GM23338 (cell line): ENCODE data around the gene USP17L22.
"Not testable (repeated sequence)": the region's sequence is repeated elsewhere in the genome, so short reads cannot be mapped to it uniquely, and the experiment has no call there.

Experiments used
- EZH2 ChIP-seq: fragments of 200-600 bp; sonication (generic); IDR thresholded peaks from one replicate; pipeline ENCODE4 v1.8.0; 2017; ENCODE audit warnings: antibody characterized with exemption, mild to moderate bottlenecking, low read depth; ENCODE audit not compliant: unreplicated experiment
- ZNF331 ChIP-seq: fragments of 250-450 bp; sonication (Bioruptor Pico); IDR thresholded peaks from 2 replicates; pipeline ENCODE4 v1.5.0; 2020; ENCODE audit warnings: low read depth, mild to moderate bottlenecking, moderate library complexity
- TF ChIP-seq, protein P1 (sequence below), 2 experiments: fragments of 200-600 bp in 1 of 2; sonication (generic) in 1 of 2; conservative IDR thresholded peaks; 2 replicates each; pipeline versions ENCODE4 v1.5.1 to v1.6.1; 2016 to 2017; ENCODE audit warnings: antibody characterized with exemption in 2 of 2, low read depth in 2 of 2, mild to moderate bottlenecking in 2 of 2, moderate library complexity in 1 of 2
- TF ChIP-seq, protein P2 (sequence below): IDR thresholded peaks from one replicate; pipeline ENCODE4 v1.6.1; 2018; ENCODE audit warnings: antibody characterized with exemption; ENCODE audit not compliant: unreplicated experiment

DNA sequence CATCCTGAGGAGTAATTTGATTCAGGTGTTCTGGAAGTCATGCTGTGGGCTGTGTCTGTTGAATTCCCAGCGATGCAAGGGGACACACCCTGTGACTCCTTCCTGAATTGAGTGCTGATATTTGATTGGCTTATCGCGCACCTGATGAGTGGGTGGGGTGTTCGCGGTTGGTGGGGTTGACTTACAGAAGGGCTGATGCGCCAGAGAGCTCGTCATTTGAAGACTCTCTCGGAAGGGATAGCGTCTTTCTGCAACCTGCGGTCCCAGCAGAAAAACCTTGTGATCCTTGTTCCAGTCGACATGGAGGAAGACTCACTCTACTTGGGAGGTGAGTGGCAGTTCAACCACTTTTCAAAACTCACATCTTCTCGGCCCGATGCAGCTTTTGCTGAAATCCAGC is 47.6 kb upstream of the USP17L22 start, which contains the start of gene USP17L12:
- TF ChIP-seq, protein P1, sequence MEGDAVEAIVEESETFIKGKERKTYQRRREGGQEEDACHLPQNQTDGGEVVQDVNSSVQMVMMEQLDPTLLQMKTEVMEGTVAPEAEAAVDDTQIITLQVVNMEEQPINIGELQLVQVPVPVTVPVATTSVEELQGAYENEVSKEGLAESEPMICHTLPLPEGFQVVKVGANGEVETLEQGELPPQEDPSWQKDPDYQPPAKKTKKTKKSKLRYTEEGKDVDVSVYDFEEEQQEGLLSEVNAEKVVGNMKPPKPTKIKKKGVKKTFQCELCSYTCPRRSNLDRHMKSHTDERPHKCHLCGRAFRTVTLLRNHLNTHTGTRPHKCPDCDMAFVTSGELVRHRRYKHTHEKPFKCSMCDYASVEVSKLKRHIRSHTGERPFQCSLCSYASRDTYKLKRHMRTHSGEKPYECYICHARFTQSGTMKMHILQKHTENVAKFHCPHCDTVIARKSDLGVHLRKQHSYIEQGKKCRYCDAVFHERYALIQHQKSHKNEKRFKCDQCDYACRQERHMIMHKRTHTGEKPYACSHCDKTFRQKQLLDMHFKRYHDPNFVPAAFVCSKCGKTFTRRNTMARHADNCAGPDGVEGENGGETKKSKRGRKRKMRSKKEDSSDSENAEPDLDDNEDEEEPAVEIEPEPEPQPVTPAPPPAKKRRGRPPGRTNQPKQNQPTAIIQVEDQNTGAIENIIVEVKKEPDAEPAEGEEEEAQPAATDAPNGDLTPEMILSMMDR (conservative IDR thresholded peaks at IDR 0.05; ENCODE audit: low read depth in 2 of 2) = not testable (repeated sequence)
- TF ChIP-seq EZH2, ZNF331: not testable (repeated sequence)
- TF ChIP-seq, protein P2, sequence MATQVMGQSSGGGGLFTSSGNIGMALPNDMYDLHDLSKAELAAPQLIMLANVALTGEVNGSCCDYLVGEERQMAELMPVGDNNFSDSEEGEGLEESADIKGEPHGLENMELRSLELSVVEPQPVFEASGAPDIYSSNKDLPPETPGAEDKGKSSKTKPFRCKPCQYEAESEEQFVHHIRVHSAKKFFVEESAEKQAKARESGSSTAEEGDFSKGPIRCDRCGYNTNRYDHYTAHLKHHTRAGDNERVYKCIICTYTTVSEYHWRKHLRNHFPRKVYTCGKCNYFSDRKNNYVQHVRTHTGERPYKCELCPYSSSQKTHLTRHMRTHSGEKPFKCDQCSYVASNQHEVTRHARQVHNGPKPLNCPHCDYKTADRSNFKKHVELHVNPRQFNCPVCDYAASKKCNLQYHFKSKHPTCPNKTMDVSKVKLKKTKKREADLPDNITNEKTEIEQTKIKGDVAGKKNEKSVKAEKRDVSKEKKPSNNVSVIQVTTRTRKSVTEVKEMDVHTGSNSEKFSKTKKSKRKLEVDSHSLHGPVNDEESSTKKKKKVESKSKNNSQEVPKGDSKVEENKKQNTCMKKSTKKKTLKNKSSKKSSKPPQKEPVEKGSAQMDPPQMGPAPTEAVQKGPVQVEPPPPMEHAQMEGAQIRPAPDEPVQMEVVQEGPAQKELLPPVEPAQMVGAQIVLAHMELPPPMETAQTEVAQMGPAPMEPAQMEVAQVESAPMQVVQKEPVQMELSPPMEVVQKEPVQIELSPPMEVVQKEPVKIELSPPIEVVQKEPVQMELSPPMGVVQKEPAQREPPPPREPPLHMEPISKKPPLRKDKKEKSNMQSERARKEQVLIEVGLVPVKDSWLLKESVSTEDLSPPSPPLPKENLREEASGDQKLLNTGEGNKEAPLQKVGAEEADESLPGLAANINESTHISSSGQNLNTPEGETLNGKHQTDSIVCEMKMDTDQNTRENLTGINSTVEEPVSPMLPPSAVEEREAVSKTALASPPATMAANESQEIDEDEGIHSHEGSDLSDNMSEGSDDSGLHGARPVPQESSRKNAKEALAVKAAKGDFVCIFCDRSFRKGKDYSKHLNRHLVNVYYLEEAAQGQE = not testable (repeated sequence)
